Measurements from ENCODE around the gene POC1A. TPM values are rescaled to one million over a fixed set of nuclear protein-coding genes. Genes with fewer than 3 reads are reported as not detected.

Gene POC1A
- total and polyA plus RNA-seq, 2 donors (not counting 3 experiments of a cell fraction or from before 2014, with no cell fraction given) = 14.8 to 19.4 TPM

DNA sequence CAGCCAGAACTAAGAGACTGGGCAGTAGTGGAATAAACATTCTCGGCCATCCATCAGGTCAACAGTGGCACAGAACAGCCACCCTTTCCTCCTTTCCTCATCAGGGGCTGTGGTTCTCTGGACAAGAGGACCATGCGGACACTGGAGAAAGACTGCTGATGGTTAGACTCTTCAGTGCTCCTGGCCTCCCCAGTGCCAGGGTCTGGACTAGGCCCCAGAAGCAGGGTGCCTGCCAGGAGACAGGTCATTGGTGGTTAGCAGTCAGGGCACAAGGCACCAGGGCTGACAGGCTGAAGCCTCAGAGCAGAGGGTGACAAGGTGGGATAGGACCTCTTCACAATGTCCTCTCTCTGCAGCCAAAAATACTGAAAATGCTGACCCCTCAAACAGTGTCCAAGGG is 30.1 kb downstream of the POC1A start:
- TF ChIP-seq GATA2 (IDR thresholded peaks at IDR 0.05; ENCODE audit: insufficient read depth, insufficient read length, low read depth, low read length) (no peak), JUN (IDR thresholded peaks at IDR 0.05; ENCODE audit: borderline replicate concordance, insufficient read depth, insufficient read length, low read depth) (no peak), POLR2AphosphoS5 (IDR thresholded peaks at IDR 0.05; ENCODE audit: insufficient read depth, low read depth, low read length) (no peak), POLR2A (IDR thresholded peaks at IDR 0.05; ENCODE audit: low read depth, low read length) (no peak), EZH2 (IDR thresholded peaks at IDR 0.05; ENCODE audit: borderline replicate concordance, low read depth, low read length, severe bottlenecking) (no peak)
- TF ChIP-seq, protein P1, sequence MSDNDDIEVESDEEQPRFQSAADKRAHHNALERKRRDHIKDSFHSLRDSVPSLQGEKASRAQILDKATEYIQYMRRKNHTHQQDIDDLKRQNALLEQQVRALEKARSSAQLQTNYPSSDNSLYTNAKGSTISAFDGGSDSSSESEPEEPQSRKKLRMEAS (IDR thresholded peaks at IDR 0.05; ENCODE audit: insufficient read depth, insufficient read length) = no peak
- Histone ChIP-seq H3K4me2 (ENCODE audit: insufficient read depth, low read length) (no peak overlapping the region), H3K4me3 (replicated peaks in 1 of 3; ENCODE audit: insufficient read depth in 1 of 3, low read depth in 1 of 3, low read length in 3 of 3) (no peak overlapping the region), H3K4me1 (ENCODE audit: control insufficient read depth, extremely low read depth, insufficient read depth, low read length) (peaks cover 19% of the 10 kb centered on the region), H3K27ac (ENCODE audit: insufficient read depth, low read depth, low read length) (no peak overlapping the region), H2AFZ (ENCODE audit: low read depth, low read length) (no peak overlapping the region), H3K9ac (replicated peaks; ENCODE audit: extremely low read depth, insufficient read depth, low read length) (no peak overlapping the region), H3K9me1 (replicated peaks; ENCODE audit: control insufficient read depth, extremely low read depth, insufficient read depth, low read length) (no peaks in the 10 kb centered on the region), H3K79me2 (ENCODE audit: control insufficient read depth, insufficient read depth, low read length) (no peaks in the 10 kb centered on the region), H3K9me3 (replicated peaks; ENCODE audit: control insufficient read depth, insufficient read depth, low read length) (no peaks in the 10 kb centered on the region), H4K20me1 (replicated peaks; ENCODE audit: control insufficient read depth, extremely low read depth, insufficient read depth, low read length) (no peaks in the 10 kb centered on the region), H3K36me3 (ENCODE audit: control insufficient read depth in 2 of 2, extremely low read depth in 1 of 2, insufficient read depth in 2 of 2, low read length in 2 of 2) (peaks cover 0 to 2% of the 10 kb centered on the region in 2 experiments), H3K27me3 (ENCODE audit: control insufficient read depth in 2 of 2, insufficient read depth in 2 of 2, low read length in 2 of 2) (no peaks in the 10 kb centered on the region)
- no peak for DNase-seq (ENCODE audit: low read depth, low spot score)
- POLR2A ChIA-PET = no interaction called here
- intact Hi-C loops (cut with micrococcal nuclease) = no loop called here
- no peak for FAIRE-seq
- CTCF ChIA-PET = interaction anchor here (1.0 to 8.5 kb wide), 12 partner anchors 11 to 128 kb away, joined by 3 to 180 read pairs (median 7); partner anchors contain the start of genes DUSP7 and RPL29
- no TSS peak for BruUV-seq (replicated peaks)
- dilution Hi-C loops (cut with MboI; ENCODE audit: extremely low pct_ligation_motif_present, low sequenced_read_pairs) = no loop called here

DNA sequence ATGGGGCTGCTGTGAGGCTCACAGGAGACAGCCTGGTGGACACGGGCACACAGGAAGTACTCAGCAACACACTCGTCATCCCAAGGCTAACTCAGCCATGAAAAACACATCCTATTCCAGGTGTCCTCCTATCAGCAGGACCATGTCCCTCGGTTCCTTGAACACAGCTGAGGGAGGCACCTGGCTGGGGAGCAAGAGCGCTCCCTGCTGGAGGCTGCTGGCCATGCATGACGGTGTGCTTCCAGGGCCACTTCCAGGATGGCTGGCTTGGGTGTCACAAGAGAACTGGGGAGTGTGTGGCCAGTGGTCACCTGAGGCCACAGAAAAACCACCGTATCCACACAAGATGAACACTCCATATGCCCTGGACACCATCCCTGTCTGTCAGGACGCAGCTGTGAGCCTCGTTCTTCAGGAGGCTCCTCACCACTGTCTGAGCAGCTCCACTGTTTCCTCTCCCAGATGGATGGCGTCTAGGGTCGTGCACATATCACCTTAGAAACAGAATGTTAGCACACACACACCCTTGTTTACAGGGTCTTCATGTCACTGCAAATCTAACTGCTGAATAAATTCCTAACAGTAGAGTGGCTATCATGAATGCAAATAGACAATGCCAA is 31.0 kb downstream of the POC1A start:
- Histone ChIP-seq H2AFZ (ENCODE audit: low read depth, low read length) (no peak overlapping the region), H3K4me3 (replicated peaks in 1 of 3; ENCODE audit: insufficient read depth in 1 of 3, low read depth in 1 of 3, low read length in 3 of 3) (no peak overlapping the region), H3K4me1 (ENCODE audit: control insufficient read depth, extremely low read depth, insufficient read depth, low read length) (peaks cover 16% of the 10 kb centered on the region), H3K27ac (ENCODE audit: insufficient read depth, low read depth, low read length) (no peak overlapping the region), H3K9me3 (replicated peaks; ENCODE audit: control insufficient read depth, insufficient read depth, low read length) (no peaks in the 10 kb centered on the region), H3K9me1 (replicated peaks; ENCODE audit: control insufficient read depth, extremely low read depth, insufficient read depth, low read length) (no peaks in the 10 kb centered on the region), H3K27me3 (ENCODE audit: control insufficient read depth in 2 of 2, insufficient read depth in 2 of 2, low read length in 2 of 2) (no peaks in the 10 kb centered on the region), H4K20me1 (replicated peaks; ENCODE audit: control insufficient read depth, extremely low read depth, insufficient read depth, low read length) (no peaks in the 10 kb centered on the region), H3K9ac (replicated peaks; ENCODE audit: extremely low read depth, insufficient read depth, low read length) (no peak overlapping the region), H3K36me3 (ENCODE audit: control insufficient read depth in 2 of 2, extremely low read depth in 1 of 2, insufficient read depth in 2 of 2, low read length in 2 of 2) (peaks cover 0 to 2% of the 10 kb centered on the region in 2 experiments), H3K4me2 (ENCODE audit: insufficient read depth, low read length) (no peak overlapping the region), H3K79me2 (ENCODE audit: control insufficient read depth, insufficient read depth, low read length) (no peaks in the 10 kb centered on the region)
- FAIRE-seq = peak; percentile 93
- BruUV-seq (replicated peaks) = no TSS peak
- DNase-seq (ENCODE audit: low read depth, low spot score) = peak; percentile 81
- intact Hi-C loops (cut with micrococcal nuclease) = loop anchor here (1.0 kb wide), 4 partner anchors 21 to 181 kb away; partner anchors contain the start of gene PARP3
- ChIA-PET CTCF (interaction anchor here (0.6 to 8.5 kb wide), 26 partner anchors 9 to 127 kb away, joined by 3 to 180 read pairs (median 5); partner anchors contain the start of genes DUSP7, POC1A and RPL29), POLR2A (no interaction called here)
- no peak for TF ChIP-seq POLR2A (IDR thresholded peaks at IDR 0.05; ENCODE audit: low read depth, low read length)
- no peak for TF ChIP-seq EZH2 (IDR thresholded peaks at IDR 0.05; ENCODE audit: borderline replicate concordance, low read depth, low read length, severe bottlenecking)
- no peak for TF ChIP-seq MYC (IDR thresholded peaks at IDR 0.05; ENCODE audit: low read depth, low read length)
- no peak for TF ChIP-seq GATA2 (IDR thresholded peaks at IDR 0.05; ENCODE audit: insufficient read depth, insufficient read length, low read depth, low read length)
- TF ChIP-seq, protein P1 (IDR thresholded peaks at IDR 0.05; ENCODE audit: insufficient read depth, insufficient read length) = no peak
- TF ChIP-seq, protein P2, sequence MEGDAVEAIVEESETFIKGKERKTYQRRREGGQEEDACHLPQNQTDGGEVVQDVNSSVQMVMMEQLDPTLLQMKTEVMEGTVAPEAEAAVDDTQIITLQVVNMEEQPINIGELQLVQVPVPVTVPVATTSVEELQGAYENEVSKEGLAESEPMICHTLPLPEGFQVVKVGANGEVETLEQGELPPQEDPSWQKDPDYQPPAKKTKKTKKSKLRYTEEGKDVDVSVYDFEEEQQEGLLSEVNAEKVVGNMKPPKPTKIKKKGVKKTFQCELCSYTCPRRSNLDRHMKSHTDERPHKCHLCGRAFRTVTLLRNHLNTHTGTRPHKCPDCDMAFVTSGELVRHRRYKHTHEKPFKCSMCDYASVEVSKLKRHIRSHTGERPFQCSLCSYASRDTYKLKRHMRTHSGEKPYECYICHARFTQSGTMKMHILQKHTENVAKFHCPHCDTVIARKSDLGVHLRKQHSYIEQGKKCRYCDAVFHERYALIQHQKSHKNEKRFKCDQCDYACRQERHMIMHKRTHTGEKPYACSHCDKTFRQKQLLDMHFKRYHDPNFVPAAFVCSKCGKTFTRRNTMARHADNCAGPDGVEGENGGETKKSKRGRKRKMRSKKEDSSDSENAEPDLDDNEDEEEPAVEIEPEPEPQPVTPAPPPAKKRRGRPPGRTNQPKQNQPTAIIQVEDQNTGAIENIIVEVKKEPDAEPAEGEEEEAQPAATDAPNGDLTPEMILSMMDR (IDR thresholded peaks at IDR 0.05; ENCODE audit: extremely low read depth in 1 of 2, insufficient read depth in 1 of 2, low read depth in 1 of 2, low read length in 2 of 2) = peak; percentile 97 to 98
- TF ChIP-seq FOS (IDR thresholded peaks at IDR 0.05; ENCODE audit: borderline replicate concordance, insufficient read depth, low read length) = no peak
- TF ChIP-seq JUN (IDR thresholded peaks at IDR 0.05; ENCODE audit: borderline replicate concordance, insufficient read depth, insufficient read length, low read depth) = no peak
- dilution Hi-C loops (cut with MboI; ENCODE audit: extremely low pct_ligation_motif_present, low sequenced_read_pairs) = no loop called here

All from endothelial cell of umbilical vein (primary cell).